Measurements from ENCODE around the gene OSCAR.

OSCAR gene

DNA sequence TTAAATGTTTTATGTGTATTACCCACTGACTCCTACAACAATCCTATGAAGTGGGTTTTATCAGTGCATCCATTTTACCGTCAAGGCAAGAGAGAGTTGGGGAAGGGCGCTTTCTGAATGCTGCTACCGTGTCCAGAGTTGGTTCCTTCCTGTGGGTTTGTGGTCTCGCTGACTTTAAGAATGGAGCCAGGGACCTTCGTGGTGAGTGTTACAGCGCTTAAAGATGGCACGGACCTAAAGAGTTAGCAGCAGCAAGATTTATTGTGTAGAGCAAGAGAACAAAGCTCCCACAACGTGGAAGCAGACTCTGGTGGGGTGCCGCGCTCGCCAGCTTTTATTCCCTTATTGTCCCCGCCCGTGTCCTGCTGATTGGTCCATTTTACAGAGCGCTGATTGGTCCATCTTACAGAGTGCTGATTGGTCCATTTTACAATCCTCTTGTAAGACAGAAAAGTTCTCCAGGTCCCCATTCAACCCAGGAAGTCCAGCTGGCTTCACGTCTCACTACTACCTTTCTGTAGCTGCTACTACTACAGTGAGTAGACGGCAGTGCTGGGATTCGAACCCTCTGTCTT, 6.1 kb downstream of the OSCAR start:
- DNase-seq (no peak), ATAC-seq (no peak)

DNA sequence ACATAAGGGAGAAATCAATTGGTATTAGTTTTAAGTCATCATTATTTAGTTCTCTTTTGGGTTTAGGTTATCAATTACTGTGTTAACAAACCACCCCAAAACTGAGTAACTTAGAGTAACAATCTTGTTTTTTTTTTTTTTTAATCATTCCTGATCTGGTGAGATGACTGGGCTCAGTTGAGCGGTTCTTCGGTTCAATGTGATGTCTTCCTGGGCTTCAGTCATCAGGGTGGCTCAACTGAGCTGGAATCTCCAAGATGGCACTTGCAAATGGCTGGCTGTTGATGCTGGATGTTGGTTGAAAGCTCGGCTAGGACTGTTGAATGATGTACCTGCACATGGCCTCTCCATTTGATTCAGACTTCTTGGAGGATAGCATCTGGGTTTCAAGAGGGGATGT, 16.2 kb downstream of the OSCAR start:
- no peak for ATAC-seq
- no peak for DNase-seq

- ATAC-seq (no peak), DNase-seq (no peak)
These were observed 19.6 kb downstream of the OSCAR start, which contains the start of gene TARM1 for GRCh38 chr19:54081032-54081431. Gene TARM1 (minus strand): TSS chr19:54081365. CDS start chr19:54081340, 25 bp downstream.

DNA sequence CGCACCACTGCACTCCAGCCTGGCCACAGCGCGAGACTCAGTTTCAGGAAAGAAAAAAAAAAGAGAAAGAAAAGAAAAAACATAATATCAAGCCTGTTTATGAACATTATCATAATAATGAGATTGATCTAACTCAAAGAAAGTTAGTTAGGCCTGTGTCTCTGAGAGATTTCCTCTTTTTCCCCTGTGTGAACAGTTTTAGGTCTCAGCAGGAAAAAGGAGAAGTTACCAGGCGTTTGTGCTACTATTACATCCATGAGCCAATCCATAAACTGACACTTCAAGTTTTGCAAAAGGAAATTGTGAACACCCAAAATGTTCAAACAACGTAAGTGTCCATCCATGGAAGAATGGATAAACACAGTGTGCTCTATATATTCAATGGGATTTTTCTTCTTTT, 23.3 kb downstream of the OSCAR start:
- DNase-seq (no peak), ATAC-seq (no peak)

GRCh38 chr19:54074851-54075250, 25.8 kb downstream of the OSCAR start:
- no peak for DNase-seq
- no peak for ATAC-seq

GRCh38 chr19:54073829-54074228, 26.8 kb downstream of the OSCAR start:
- ATAC-seq (no peak), DNase-seq (no peak)

GRCh38 chr19:54069470-54069869, 31.1 kb downstream of the OSCAR start:
- no peak for DNase-seq
- no peak for ATAC-seq

GRCh38 chr19:54063350-54064116, 37.1 kb downstream of the OSCAR start, which contains the start of gene VSTM1:
Gene VSTM1 (minus strand): TSS chr19:54063897. CDS start chr19:54063777, 120 bp downstream.
- DNase-seq: no peak
- ATAC-seq: no peak

DNA sequence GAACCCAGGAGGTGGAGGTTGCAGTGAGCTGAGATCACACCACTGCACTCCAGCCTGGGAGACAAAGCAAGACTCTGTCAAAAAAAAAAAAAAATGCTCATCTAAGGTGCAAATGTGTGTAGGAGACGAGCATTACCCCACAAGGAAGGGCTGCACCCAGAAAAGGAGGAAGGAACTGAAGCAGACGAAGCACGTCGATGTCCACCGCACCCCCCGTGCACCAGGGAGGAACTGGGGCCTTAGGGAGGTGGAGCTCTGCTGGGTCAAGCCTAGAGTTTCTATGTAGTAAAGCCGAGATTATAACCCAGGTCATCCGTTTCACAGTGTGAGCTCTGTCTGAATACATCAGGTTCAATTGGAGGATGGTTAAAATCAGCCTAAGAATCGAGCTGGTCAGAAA, 38.0 kb downstream of the OSCAR start:
- DNase-seq (no peak), ATAC-seq (no peak)

- ATAC-seq (no peak), DNase-seq (no peak)
These were observed 53.0 kb downstream of the OSCAR start for GRCh38 chr19:54047616-54048015.

DNA sequence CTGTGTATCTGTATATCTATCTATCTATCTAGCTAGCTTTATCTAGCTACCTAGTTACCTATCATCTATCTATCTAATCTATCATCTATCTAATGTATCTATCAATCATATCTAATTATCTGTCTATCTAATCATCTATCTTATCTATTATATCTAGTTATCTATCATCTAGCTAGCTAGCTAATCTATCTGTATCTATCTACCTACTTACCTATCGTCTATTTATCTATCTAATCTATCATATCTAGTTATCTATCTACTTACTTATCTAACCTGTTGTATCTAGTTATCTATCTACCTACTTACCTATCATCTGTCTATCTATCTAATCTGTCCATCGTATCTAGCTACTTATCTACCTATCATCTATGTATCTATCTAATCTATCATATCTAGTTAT, 54.8 kb downstream of the OSCAR start:
- ATAC-seq: no peak
- DNase-seq: no peak
